GM12878 (cell line): ENCODE data around the gene MDM1. TPM values are rescaled to one million over a fixed set of nuclear protein-coding genes. Genes with fewer than 3 reads are reported as not detected.

Experiments used
- E4F1 ChIP-seq: fragments of 450-650 bp; IDR thresholded peaks from 2 replicates; pipeline ENCODE4 v1.6.1; 2018; ENCODE audit warnings: borderline replicate concordance, mild to moderate bottlenecking; ENCODE audit not compliant: partially characterized antibody
- HDAC2 ChIP-seq: fragments of 200-600 bp; sonication (generic); IDR thresholded peaks from 2 replicates; pipeline ENCODE4 v1.6.1; 2017
- PAX8 ChIP-seq: fragments of 450-650 bp; IDR thresholded peaks from 2 replicates; pipeline ENCODE4 v1.6.1; 2017; ENCODE audit warnings: mild to moderate bottlenecking, moderate library complexity
- TBL1XR1 ChIP-seq: IDR thresholded peaks from 2 replicates; pipeline ENCODE4 v1.6.1; 2012; ENCODE audit warnings: low read depth, low read length, improper control_type of control experiment
- ZNF687 ChIP-seq: fragments of 450-650 bp; IDR thresholded peaks from 2 replicates; pipeline ENCODE4 v1.6.1; 2017; ENCODE audit warnings: mild to moderate bottlenecking, moderate library complexity
- polyA plus RNA-seq, 11 experiments: library from polyadenylated mRNA; depleted of rRNA in 4 of 11; unstranded in 6 of 11; stranded (reverse) in 5 of 11; fragments of >200 nt; fragmentation: Nextera tagmentation in 4 of 11; fragmentation: Illumina TruSeq in 1 of 11; extraction: Ambion mirVana in 4 of 11; extraction: Trizol in 1 of 11; gene quantifications; 1 replicate in 1 of 11; 2 replicates in 10 of 11; pipeline versions ENCODE4 v1.2.1 to v1.2.3, GENCODE V29; 2011 to 2016; ENCODE audit warnings: inconsistent platforms in 2 of 11, missing spikeins in 2 of 11, low read depth in 1 of 11
- total RNA-seq, 4 experiments: library from RNA; depleted of rRNA in 3 of 4; stranded (reverse); fragments of >200 nt in 3 of 4; fragmentation: Illumina TruSeq in 1 of 4; extraction: Trizol in 1 of 4; gene quantifications; 2 replicates each; pipeline versions ENCODE4 v1.2.1 to v1.2.3, GENCODE V29; 2013 to 2021

MDM1 gene
- total and polyA plus RNA-seq, 10 of the 15 experiments (the other 5 are each of a cell fraction or from before 2014, with no cell fraction given): 10.1 to 25.3 (median 16.5) TPM

- TF ChIP-seq ZNF687 (peak; percentile 97), TBL1XR1 (peak; percentile 90), E4F1 (no peak), HDAC2 (no peak), PAX8 (peak; percentile 75; the same call in 1 of the 2 replicates)
Measured at GRCh38 chr12:68374307-68374982, 42.3 kb upstream of the MDM1 start (continued).
